ENCODE measurements around the gene HDAC5.
A peak's percentile ranks its signal among the peaks of the same experiment; 100 is the strongest.

Gene HDAC5

DNA sequence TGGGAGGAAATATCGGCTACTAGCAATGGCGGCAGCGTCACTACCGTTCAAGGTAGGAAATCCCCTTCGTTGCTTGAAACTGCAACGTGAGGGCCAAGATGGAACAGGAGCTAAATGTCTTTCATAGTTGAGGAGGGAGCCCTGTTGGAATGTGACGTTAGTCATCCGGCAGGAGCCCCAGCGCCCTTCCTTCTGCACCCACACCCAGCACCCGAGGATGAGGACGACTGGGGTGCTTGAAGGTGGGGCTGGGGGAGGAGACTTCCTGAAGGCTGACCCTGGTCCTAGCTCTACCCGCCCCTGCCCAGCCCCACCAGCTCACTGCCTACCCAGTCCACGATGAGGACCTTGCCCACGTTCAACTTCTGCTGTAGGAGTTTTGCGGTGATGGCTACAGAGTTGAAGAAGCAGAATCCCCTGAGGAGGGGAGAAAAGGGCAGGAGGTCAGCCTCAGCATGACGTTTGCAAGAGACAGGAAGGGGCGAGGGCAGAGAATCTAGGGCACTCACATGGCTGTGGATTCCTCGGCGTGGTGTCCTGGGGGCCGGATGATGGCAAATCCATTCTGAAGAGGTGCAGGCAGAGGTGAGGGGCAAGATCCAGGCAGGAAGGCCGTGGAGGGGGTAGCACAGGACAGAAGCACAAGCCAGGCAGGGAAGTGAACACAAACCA, 41.0 kb downstream of the HDAC5 start:
- DNase-seq (ENCODE audit: low read depth), result no peak
- TF ChIP-seq, protein P1, sequence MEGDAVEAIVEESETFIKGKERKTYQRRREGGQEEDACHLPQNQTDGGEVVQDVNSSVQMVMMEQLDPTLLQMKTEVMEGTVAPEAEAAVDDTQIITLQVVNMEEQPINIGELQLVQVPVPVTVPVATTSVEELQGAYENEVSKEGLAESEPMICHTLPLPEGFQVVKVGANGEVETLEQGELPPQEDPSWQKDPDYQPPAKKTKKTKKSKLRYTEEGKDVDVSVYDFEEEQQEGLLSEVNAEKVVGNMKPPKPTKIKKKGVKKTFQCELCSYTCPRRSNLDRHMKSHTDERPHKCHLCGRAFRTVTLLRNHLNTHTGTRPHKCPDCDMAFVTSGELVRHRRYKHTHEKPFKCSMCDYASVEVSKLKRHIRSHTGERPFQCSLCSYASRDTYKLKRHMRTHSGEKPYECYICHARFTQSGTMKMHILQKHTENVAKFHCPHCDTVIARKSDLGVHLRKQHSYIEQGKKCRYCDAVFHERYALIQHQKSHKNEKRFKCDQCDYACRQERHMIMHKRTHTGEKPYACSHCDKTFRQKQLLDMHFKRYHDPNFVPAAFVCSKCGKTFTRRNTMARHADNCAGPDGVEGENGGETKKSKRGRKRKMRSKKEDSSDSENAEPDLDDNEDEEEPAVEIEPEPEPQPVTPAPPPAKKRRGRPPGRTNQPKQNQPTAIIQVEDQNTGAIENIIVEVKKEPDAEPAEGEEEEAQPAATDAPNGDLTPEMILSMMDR (conservative IDR thresholded peaks at IDR 0.05; ENCODE audit: low read length), result no peak
- H3K4me3 ChIP-seq (ENCODE audit: low read length), result no peak overlapping the region

DNA sequence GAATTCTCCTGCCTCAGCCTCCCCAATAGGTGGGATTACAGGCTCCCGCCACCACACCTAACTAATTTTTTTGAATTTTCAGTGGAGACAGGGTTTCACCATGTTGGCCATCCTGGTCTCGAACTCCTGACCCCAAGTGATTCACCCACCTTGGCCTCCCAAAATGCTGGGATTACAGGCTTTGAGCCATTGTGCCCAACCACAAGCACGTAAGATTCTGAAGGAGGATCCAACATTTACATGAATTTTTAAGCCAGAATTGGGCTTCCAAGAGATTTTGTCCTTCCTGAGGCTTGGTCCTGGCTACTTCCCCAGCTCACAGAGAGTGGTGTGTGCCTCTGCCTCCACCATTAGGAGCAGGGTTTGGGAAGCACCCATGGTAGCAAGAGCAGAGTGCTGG, 41.8 kb downstream of the HDAC5 start:
- TF ChIP-seq, protein P1 (conservative IDR thresholded peaks at IDR 0.05; ENCODE audit: low read length), result no peak
- no peak overlapping the region for H3K4me3 ChIP-seq (ENCODE audit: low read length)
- peak; percentile 66 for DNase-seq (ENCODE audit: low read depth)

DNA sequence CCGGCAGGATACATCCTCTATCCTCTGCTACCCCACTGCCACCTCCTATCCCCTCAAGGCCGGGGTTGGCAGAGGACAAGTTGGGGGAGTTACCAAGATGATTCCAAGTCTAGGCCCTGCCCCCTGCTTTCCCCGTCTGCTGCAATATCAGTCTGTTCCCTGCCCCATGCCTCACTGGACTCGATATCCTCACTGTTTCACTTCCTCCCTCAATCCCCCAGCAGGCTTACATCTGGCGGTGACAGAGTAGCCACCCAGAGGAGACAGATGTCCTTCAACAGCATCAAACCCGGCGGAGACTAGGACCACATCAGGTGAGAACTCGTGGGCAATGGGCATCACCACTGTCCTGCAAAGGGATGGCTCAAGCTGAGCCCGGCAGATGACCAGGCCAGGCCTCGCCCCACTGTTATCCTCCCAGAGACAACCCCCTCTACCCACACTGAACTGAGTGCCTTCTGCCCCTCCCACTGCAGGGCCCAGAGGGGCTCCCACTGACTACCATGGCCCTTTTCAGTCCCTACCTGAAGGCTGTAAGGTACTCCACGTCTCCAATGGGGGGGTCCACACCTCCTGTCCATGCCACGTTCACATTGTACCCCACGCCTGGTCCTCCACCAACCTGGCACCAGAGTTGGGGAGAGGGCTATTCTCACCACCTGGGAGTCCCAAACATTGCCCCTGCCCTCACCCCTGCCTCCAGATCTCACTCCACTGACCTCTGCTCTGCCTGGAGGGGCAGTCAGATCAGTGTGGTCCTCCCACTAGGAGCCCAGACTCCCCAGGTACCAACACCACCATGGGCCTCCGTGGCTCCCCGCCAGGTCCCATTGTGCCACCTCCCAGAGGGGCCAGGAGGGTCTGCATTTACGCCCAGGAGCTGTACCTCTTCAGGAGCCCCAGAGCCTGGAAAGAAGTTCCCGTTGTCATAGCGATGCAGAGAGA, 43.3 kb downstream of the HDAC5 start:
- no peak for DNase-seq (ENCODE audit: low read depth)
- no peak overlapping the region for H3K4me3 ChIP-seq (ENCODE audit: low read length)
- TF ChIP-seq, protein P1 (conservative IDR thresholded peaks at IDR 0.05; ENCODE audit: low read length), result no peak

DNA sequence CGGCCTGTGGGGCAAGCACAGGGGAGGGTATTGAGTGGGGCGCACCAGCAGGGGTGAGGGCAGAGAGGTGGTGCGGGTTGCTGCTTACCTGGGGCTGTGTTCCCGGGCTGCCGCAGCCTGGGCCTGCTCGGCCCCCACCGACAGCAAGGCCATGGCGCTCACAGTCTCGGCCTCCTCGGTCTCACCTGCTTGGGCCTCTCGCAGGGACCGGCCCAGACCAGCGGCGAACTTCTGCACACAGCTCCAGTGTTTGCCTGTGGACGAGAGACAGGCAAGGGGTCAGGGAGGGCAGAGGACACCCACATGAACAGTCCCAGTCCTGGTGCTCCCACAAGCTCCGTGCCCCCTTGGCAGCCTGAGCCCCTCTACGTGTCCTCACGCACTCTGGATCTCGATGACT, 45.0 kb downstream of the HDAC5 start:
- TF ChIP-seq, protein P1 (conservative IDR thresholded peaks at IDR 0.05; ENCODE audit: low read length), result no peak
- no peak for DNase-seq (ENCODE audit: low read depth)
- no peak overlapping the region for H3K4me3 ChIP-seq (ENCODE audit: low read length)

DNA sequence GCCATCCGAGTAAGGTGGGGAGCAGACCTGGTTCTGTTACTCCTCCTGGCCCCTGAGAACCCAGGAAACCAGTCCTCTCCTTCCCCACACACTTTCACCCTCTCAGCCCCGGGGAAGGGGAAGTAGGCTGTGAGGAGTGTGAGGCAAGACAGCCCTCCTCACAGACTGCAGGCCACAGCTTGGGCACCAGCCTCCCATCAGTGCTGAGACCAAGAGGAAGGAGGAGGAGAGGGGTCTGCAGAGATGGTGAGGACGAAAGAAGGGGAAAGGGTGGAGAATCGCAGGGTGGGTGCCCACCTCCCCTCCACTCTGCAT, 45.9 kb downstream of the HDAC5 start:
- no peak overlapping the region for H3K4me3 ChIP-seq (ENCODE audit: low read length)
- TF ChIP-seq, protein P1 (conservative IDR thresholded peaks at IDR 0.05; ENCODE audit: low read length), result no peak
- DNase-seq (ENCODE audit: low read depth), result no peak

DNA sequence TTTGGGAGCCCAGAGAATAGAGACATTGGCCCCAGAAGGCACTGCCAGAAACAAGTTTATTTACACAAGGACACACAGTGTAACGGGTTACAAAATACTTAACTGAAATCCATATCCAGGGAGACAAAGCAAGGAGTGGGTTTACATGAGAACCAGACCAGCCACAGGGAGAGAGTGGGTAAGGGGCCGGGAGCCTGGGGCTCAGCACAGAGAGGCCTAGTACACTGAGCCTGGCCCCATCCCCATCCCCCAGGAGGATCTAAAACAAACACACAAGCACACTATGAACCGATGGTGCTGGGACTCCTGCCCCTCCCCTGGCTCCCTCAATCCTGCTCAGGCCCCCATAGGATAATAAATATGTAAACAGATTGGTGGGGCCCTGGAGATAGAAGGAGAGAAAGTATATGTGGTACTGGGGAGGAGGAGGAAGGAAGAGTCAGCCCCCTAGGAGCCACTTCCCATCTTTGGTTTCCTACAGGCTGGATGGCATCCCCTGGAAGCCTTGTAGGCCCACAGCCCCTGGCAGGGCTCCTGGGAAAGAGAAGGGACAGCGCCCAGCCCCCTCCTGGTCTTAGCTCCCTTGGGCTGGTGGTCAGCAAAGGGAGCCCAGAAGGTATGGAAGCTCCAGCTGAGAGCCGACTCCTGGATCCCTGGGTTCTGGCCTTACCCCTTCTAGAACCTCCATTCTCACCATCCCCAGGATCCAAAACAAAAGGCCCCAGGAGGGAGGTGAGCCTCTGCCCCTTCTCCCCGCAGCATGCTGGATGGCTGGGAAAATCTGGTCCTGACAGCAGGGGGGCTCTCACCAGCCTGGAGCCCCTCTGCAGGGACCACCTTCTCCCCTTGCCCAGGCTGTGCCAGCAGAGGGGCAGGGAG, 46.5 kb downstream of the HDAC5 start:
- no peak overlapping the region for H3K4me3 ChIP-seq (ENCODE audit: low read length)
- DNase-seq (ENCODE audit: low read depth), result no peak
- TF ChIP-seq, protein P1 (conservative IDR thresholded peaks at IDR 0.05; ENCODE audit: low read length), result no peak

Measured in AG10803 (cell line).